GM18867 (cell line): ENCODE measurements around the gene SLC12A3.

Experiments used
- ATAC-seq: cut with Tn5 transposase; IDR thresholded peaks from one replicate; pipeline ENCODE4 v1.9.1; 2021; ENCODE audit warnings: mild to moderate bottlenecking, moderate library complexity; ENCODE audit not compliant: unreplicated experiment

The SLC12A3 gene

DNA sequence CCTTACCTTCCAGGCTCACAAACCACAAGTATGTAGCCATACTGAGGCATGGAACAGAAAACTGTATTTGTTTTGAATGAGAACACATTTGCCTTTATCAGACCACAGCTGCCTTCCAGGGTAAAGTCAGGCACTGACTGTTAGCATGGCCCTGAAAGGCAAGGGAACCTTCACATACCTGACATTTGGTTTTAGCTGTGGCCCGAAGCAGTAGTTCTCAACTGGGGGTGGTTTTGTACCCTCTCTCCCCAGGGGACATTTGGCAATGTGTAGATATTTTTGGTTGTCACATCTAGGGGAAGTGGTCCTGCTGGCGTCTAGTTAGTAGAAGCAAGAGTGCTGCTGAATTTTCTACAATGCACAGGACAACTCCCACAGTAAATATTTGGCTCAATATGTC lies 76.1 kb downstream of the SLC12A3 start:
- ATAC-seq: no peak

DNA sequence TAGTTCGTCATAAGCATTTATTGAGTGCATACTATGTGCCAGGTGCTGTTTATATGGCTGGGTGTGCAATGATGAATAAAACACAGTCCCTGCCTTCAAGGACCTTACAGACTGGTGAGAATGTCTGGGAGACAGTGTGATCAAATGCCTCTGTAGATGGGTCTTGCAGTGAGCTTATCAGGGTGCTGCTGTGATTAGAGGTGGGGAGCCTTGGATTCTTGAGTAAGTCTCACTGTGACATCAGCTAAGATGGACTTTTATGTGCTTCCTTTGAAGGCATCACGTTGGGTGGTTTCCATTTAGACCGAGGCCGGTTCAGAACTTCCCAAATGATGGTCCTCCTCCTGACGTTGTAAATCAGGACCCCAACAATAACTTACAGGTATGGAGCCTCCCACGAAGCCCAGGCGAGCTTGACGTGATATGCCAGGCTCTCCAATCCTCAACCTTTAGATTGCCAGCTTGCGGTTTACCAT lies 76.9 kb downstream of the SLC12A3 start:
- no peak for ATAC-seq

DNA sequence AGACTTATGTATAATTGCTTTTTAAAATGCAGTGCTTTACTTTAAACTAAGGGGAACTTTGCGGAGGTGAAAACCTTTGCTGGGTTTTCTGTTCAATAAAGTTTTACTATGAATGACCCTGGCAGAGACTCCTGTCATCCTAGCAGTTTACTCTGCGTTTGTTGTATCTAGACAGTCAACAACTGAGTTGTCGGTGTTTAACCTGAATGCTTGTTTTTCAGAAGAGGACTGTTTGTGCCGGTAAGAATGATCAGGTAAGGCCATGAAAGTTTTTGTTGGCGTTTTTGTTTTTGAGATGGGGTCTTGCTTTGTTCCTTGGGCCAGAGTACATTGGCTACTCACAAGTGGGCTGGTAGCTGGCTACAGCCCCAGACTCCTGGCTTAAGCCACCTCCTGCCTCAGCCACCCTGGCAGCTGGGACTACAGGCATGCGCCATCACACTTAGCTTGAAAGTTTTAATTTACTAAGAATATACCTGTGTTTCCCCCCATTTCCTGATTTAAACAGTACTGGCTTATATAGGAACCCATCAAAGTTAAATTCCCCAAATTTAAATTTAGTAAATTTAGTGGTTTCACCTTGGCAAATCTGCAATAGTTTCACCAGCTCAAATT lies 78.9 kb downstream of the SLC12A3 start:
- no peak for ATAC-seq

DNA sequence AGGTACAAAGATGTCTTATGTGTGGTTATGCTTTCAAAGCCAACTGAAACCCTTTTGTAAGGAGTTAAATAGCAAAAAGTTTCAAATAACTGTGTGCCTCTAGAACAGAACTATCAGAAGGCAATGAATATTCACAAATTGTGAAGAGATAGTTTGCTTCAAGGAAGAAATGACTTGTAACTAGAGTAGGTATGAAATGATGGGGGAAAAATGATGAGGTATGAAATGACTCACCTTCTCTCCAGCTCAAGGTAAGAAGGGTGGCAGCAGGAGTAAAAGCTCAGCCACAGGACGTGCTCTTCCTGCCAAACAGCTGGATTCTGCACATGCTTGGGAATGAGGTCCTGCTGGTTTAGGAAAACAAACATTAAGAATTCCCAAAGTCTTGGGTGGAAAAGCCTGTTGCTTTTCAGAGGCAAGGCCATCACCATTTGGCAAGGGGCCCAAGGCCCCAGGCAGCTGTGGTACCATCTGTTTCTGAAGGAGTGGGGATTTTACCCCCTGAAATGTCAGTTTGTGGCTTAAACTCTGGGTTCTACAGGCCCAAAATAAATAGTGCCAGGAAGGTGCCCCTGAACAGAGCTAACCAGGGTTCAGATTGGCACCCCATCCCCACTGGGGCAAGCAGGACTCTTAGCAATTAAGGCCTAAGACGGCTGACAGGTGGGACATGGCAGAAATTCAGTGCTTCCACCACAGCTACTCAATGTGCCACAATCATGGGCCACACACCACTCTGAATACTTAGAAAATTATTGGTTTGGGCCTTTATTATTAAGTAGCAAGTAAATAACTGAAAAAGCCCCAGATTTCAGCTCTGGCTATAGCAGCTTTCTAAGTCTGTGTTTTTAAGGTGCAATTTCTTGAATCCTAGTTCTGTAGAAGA lies 80.2 kb downstream of the SLC12A3 start:
- ATAC-seq: no peak

DNA sequence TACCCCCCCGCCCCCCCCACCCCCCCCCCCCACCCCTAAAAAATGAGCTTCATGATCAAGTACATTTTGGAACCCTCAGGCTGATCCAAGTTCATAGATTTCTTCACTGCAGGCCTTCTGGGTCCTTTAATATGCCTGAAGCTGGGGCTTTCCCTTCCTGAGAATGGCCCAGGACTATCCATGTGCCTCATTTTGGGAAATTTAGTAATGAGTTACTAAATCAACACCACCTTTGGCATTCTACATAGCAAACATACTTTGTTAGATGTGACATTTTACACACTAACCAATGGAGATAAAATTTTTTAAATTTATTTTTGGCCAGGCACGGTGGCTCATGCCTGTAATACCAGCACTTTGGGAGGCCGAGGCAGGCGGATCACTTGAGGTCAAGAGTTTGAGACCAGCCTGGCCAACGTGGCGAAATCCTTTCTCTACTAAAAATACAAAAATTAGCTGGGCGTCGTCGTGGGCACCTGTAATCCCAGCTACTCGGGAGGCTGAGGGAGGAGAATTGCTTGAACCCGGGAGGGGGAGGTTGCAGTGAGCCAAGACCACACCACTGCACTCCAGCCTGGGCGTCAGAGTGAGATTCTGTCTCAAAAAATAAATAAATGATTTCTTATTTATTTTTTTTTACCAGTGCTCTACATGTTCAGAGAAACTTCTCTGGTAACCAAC lies 81.0 kb downstream of the SLC12A3 start:
- no peak for ATAC-seq

DNA sequence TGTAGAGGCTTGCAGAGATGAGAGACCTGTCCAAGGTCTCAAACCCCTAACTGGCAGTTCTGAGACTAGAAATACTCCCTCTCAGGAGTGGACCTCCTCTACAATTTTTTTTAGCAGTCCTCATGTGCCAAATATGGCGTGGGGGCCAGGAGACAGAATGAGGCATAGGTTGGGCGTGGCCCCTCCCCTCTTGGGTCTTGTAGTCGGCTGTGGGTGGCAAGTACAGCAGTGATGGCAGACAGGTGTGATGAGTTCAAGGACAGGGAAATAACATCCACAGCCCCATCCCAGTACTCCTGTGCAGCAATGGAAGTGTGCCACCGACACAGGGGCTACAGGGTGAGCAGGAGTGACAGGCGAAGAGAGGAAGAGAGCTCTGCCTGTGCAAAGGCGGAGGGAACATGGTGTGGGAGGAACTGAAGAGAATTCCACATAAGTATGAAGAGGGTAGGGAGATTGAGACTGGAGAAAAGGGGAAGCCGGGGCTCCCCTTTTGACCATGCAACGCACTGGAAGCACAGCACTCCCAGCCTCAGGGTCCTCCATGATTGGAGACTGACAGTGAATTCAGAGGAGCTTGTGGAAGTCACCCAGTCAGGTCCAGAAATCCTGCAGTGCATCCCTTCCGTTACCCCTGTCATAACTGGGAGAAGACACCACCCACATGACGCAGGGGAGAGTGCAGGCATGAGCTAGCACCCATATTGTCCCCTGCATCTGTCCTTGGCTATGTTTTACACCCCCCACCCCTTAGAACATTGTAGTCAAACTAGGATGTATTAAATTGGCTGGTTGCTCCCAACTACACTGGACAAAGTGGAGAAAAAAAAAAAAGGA lies 82.0 kb downstream of the SLC12A3 start:
- no peak for ATAC-seq

DNA sequence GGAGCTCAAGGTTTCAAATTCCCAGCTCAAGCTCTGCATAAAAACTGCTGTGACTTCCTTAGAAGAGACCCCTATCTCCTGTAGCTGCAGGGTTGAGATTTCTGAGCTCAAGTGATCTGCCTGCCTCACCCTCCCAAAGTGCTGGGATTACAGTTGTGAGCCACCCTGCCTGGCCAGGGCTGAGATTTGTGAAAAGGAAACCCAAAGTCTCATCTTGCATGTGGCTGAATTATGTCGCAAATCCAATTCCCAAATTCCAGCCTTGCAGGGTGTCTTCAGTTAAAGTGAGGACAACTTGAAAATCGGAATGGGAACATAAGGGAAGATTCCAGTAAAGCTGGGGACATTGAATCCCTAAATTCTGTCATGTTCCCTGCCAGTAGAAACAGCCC lies 82.6 kb downstream of the SLC12A3 start:
- no peak for ATAC-seq

DNA sequence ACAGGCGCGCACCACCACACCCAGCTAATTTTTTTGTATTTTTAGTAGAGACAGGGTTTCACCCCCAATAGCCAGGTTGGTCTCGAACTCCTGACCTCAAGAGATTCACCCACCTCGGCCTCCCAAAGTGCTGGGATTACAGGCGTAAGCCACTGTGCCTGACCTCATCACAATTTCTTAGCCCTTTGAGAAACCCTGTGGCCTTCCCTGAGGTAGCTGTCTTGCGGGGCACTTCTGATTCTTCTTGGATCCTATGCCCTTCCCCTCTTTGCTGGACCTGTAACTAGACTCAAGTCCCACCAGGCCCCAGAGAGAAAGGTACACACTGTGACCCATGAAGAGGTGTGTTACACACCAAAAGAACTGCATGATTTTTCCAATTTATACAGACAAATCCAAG lies 83.2 kb downstream of the SLC12A3 start:
- ATAC-seq: no peak

DNA sequence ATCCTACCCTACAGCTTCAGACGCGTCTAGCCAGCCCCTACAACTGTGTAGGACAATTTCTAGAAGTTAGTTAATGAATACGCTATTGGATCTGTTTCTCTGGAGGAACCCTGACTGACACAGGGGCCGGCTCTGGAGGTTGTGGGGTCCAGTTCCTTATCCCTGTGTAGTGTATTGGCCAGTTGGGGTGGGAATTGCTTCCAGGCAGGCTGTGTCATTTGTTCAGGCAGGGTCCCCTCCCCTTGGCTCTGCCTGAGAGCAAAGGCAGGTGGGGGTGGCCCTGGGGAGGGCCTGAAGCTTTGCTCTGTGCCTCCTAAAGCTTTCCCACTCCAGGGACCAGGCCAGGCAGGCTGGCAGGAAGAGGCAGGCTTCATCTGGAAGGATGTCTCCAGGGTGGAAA lies 85.0 kb downstream of the SLC12A3 start:
- no peak for ATAC-seq

DNA sequence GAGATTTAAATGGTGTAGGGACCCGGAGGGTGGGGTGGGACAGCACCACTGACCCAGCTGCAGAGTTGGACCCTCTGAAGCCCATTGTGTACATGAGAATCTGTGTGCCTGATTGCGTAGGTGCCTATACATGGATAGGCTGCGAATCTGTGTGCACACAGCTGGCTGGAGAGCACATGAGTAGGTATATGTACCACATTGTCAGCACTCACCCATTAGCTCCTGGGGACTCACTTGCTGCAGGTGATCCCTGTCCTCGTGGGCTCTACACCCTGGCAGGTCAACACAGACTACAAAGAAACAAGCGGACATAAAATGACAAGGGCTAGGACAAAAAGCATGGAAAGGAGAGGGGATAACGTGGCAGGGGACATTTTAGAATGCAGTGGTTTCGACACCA lies 85.4 kb downstream of the SLC12A3 start:
- no peak for ATAC-seq

DNA sequence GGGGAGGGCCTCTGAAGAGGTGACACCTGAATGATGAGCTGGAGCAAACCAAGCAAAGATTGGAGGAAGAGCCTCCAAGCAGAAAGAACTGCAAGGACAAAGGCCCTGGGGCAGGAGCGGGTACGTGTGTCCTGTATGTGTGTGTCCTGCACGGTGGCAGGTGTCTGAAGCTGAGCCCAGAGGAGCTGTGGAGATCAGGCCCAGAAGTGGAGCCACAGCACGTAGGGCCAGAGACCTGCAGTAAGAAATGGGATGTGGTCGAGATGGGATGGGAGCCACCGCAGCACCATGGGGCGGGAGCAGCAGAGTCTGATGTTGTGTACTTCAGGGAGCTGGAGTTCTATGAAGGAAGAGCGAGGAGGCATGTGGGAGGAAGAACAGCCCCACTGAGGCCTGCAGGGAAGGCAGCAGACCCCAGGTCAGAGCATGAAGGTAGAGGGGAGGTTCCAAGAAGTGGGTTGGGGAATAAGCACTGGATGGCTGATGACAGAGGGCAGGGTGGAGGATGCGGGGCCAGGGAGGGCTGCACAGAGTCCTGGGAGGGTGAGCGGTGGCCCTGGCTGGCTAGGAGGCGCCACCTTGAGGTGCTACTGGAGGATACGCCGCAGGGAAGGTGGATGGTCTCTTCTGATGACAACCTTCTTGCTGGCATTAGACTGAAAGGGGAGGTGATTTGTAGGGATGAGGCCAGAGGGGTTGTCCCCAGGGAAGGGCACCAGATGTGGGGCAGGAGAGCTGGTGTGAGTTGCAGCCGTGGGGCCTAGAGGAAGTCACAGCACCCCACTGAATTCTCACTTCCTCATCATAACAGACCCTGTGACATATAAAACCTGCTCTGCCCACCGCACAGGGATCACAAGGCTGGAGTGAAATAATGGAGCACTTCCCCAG lies 86.1 kb downstream of the SLC12A3 start:
- peak; percentile 67 for ATAC-seq

DNA sequence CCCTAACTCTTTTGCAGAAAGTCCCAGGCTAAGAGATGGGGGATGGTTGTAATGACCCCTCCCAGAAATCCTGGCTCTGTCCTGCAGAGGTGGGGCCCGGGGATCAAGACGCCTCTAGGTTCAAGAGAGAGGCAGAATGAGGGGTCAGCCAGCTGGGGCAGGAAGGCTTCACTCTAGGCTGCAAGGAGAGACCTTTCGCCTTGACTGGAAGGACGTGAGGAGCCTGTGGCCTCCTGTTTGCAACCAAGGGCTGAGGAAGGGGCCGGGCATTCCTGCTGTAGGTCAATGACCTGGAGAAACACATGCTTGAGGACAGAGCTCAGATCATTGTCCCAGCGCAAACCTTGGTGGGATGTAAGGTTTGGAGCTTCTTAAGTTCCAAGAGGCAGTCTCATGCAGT lies 88.0 kb downstream of the SLC12A3 start:
- no peak for ATAC-seq

DNA sequence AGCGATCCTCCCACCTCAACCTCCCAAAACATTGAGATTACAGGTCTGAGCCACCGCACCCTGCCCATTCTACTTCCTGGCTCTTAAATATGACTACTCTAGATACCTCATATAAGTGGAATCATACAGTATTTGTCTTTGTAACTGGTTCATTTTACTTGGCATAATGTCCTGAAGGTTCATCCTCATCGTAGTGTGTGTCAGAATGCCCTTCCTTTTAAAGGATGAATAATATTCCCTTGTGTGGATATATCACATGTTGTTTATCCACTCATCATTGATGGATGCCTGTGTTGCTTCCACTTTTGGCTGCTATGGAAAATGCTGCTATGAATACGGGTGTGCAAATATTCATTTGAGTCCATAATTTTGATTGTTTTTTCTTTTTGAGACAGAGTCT lies 91.1 kb downstream of the SLC12A3 start:
- ATAC-seq: no peak

DNA sequence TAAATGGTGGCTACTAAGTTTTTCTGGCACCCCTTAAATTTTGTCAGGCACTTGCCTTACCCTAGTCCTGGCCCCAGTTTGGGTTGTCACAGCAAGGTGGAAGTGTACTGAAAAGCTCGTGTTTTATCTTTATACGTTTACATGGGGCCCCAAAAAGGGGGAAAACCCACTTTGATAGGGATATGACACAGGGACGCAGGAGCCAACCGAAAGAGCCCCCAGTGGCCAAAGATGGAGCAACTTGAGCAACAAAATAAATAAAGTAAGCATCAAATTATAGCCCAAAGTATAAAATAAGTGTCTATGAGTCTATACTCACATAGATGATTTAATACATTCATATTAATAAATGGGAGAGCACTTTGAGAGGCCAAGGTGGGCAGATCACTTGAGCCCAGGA lies 91.7 kb downstream of the SLC12A3 start:
- no peak for ATAC-seq

DNA sequence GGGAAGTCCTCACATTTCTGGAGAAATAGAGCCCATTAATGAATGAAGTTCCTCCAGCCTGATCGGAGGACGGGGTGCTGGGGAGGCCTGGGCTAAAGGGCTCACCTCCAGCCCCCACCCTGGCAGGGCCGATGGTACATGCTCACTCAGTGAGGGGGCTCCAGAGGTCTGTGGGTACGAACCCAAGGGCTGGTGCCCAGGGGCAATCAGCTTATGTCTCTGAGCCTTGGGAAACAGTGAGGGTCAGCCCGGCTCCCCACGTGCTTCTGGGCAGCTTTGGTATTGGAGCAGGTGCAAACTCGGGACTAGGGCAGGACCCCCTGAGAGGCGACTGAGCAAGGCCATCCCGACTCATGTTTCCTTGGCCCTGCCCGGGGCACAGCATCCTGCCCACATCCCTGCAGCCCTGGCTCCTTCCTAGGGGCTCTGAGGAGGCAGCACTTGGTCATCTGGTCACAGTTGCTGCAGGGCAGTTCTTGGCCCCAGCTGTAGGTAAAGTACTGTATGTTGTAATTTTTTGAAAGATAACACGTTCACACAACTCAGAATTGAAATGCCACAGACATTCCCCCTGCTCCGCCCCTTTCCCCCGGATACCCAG lies 95.8 kb downstream of the SLC12A3 start:
- ATAC-seq: no peak

DNA sequence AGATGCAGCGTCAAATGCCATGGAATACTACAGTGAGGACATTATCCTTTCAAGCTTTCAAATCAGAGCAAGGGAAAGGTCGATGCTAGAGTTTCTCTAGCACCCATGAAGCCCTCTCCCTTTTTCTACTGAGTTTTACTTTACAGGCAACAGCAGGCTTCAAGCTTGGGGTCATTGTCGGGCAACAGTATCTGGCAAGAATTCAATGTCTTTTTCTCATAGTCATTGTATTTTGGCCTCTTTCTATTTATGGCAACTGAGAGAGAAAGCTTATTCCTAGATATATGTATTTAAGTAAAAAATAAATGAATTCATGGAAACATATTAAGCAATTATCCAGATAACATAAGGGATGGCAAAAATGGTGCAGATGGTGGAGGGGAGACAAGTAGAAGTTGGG lies 96.4 kb downstream of the SLC12A3 start:
- ATAC-seq: no peak

DNA sequence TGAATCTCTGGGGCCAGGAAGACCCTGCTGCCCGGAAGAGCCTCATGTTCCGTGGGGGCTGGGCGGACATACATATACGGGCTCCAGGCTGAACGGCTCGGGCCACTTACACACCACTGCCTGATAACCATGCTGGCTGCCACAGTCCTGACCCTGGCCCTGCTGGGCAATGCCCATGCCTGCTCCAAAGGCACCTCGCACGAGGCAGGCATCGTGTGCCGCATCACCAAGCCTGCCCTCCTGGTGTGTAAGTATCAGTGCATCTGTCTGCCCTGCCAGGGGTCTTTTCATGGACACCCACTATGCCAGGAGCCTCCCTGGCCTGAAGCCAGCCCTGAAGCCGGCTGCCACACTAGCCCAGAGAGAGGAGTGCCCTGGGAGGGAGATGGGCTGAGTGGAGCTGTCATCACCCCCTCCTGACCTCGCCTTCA lies 96.9 kb downstream of the SLC12A3 start, which contains the start of gene CETP:
Gene CETP, plus strand, starts transcription at position 100 of the 431 bp plus-strand sequence. Its CDS starts 30 bp downstream, at position 130.
- ATAC-seq: no peak

DNA sequence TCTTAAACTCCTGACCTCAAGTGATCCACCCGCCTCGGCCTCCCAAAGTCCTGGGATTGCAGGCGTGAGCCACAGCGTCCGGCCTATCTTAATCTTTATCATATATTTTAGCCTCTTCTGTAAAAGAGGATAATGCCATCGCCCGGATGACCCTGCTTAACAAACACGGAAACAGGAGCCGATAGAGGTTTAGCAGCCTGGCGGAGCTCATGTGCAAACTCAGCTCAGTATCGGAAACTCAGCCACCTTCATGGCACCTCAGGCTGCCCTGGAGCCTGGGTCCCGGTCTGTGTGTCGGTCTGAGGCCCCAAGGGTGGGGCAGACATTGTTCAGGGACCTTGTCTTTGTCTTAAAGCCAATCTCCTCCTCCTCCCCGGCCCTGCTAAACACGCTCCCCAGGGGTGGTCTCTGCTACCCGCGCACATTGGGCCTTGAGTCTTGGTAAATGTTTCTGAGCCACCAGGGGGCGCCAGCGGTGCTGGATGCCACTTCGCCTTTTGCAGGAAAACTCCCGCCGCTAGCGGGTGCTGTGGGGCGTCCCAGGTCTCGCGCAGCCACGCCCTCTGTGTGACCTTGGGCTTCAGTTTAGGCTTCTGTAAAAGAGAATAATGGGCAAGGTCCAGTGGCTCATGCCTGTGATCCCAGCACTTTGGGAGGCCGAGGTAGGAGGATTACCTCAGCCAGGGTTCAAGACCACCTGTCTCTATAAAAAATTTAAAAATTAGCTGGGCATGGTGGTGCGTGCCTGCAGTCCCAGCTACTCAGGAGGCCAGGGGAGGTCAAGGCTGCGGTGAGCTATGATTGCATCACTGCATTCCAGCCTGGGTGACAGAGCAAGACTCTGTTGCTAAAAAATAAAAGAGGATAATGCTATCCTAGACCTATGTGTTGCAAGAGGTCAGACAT lies 99.5 kb downstream of the SLC12A3 start:
- peak; percentile 79 for ATAC-seq
